Psoas muscle (tissue), 8 donors: ENCODE data around the gene TIRAP. TPM values are rescaled to one million over a fixed set of nuclear protein-coding genes. Genes with fewer than 3 reads are reported as not detected.

ENCODE experiments used
- ATAC-seq, 4 donors: fragments of 200-7000 bp; cut with Tn5 transposase; one replicate each; pipeline ENCODE4 v1.9.1; 2020; ENCODE audit warnings: moderate library complexity in 3 of 4, mild to moderate bottlenecking in 2 of 4
- DNase-seq, 2 donors: peaks; one replicate each; pipeline ENCODE4 v3.0.0-alpha.2; 2020
- H3K27ac ChIP-seq: fragments of 200-600 bp; one replicate; pipeline ENCODE4 v1.8.0; 2022
- H3K27me3 ChIP-seq, 3 donors: fragments of 200-600 bp in 1 of 3; one replicate each; pipeline versions ENCODE4 v1.6.1 to v1.8.0; 2013 to 2022; ENCODE audit warnings: low read length in 2 of 3, mild to moderate bottlenecking in 2 of 3, moderate library complexity in 1 of 3; ENCODE audit not compliant: insufficient read depth in 3 of 3
- H3K36me3 ChIP-seq, 2 donors: fragments of 200-600 bp in 1 of 2; one replicate each; pipeline versions ENCODE4 v1.6.1 to v1.8.0; 2013 to 2022; ENCODE audit warnings: low read depth in 1 of 2, mild to moderate bottlenecking in 1 of 2, moderate library complexity in 1 of 2; ENCODE audit not compliant: insufficient read depth in 1 of 2
- H3K4me1 ChIP-seq: fragments of 200-600 bp; one replicate; pipeline ENCODE4 v1.8.0; 2022
- H3K4me3 ChIP-seq: fragments of 200-600 bp; one replicate; pipeline ENCODE4 v1.8.0; 2022; ENCODE audit warnings: mild to moderate bottlenecking
- H3K9me3 ChIP-seq: fragments of 200-600 bp; one replicate; pipeline ENCODE4 v1.8.0; 2022
- CTCF ChIP-seq: fragments of 200-600 bp; IDR thresholded peaks from one replicate; pipeline ENCODE4 v1.8.0; 2022; ENCODE audit warnings: antibody characterized with exemption
- WGBS, 3 donors: extraction: QIAGEN DNeasy Blood & Tissue Kit; methylation state at CpG; one replicate each; pipeline versions ENCODE4 v1.1.6 to v1.1.7; 2013; 5-methylcytosine and 5-hydroxymethylcytosine counted together
- intact Hi-C, 2 donors: fragments of 100-400 bp; cut with DNase I; formaldehyde crosslinking; loops; one replicate each; pipeline versions ENCODE4 v1.11.0 to v1.14.2; 2022
- polyA plus RNA-seq, 3 donors: library from polyadenylated mRNA; stranded (reverse); fragments of 200-250 nt; gene quantifications; one replicate each; pipeline ENCODE4 v1.2.3, GENCODE V29; 2013
- total RNA-seq, 4 donors: library from RNA; stranded (reverse); fragmentation: NEBNext Ultra II Directional in 2 of 4; extraction: Animal tissue kit (Norgen Biotek cat#: 25700) in 2 of 4; gene quantifications; one replicate each; pipeline versions ENCODE4 v1.2.1 to v1.2.4, GENCODE V29; 2021 to 2023
- donor health status: healthy with polysubstance abuse.
- donor health status: DM: no; HTN: no; CAD: no; lungs with moderate emphysema.
- donor health status: Bipolar disorder and iron deficiency.
- donor health status: healthy.
- donor health status: DM: yes; HTN: yes; CAD: no.
- donor health status: DM: no; HTN: no; CAD: no.
- donor health status: DM: no; HTN: no; CAD: no.
- donor health status: DM: yes; HTN: yes; CAD: no.

The TIRAP gene
- total and polyA plus RNA-seq, 7 donors = 3.3 to 9.6 (median 6.0) TPM

- intact Hi-C loops = no loop called here
- Histone ChIP-seq H3K27ac (no peak overlapping the region), H3K27me3 (no peaks in the 10 kb centered on the region), H3K4me3 (no peak overlapping the region), H3K4me1 (peaks cover 22% of the 10 kb centered on the region), H3K9me3 (no peaks in the 10 kb centered on the region), H3K36me3 (peaks cover 0 to 21% of the 10 kb centered on the region in 2 donors)
- peak in 2 of 4 donors; percentile 20 to 23 for ATAC-seq
- TF ChIP-seq CTCF = no peak
- 77% methylated on average over 6 of the region's 6 CpGs for WGBS, 3 donors
- DNase-seq = peak in 1 of 2 donors; percentile 53
These were observed 1.9 kb downstream of the TIRAP start for GRCh38 chr11:126284829-126285228.

- Histone ChIP-seq H3K27me3 (no peaks in the 10 kb centered on the region), H3K36me3 (peaks cover 0 to 52% of the 10 kb centered on the region in 2 donors), H3K9me3 (no peaks in the 10 kb centered on the region), H3K4me3 (no peak overlapping the region), H3K4me1 (peaks cover 14% of the 10 kb centered on the region), H3K27ac (no peak overlapping the region)
- intact Hi-C loops = no loop called here
- TF ChIP-seq CTCF = no peak
- ATAC-seq (no peak), DNase-seq (no peak)
- WGBS, 3 donors = 88 to 89% (median 89%) methylated on average over 6 of the region's 6 CpGs
These were observed 5.3 kb downstream of the TIRAP start for GRCh38 chr11:126288237-126288636.

GRCh38 chr11:126290887-126291286 is 8.0 kb downstream of the TIRAP start:
- H3K27me3 ChIP-seq = no peaks in the 10 kb centered on the region
- no peak overlapping the region for H3K27ac ChIP-seq
- no peak for TF ChIP-seq CTCF
- no peak overlapping the region for H3K4me3 ChIP-seq
- DNase-seq = no peak
- intact Hi-C loops = no loop called here
- H3K9me3 ChIP-seq = no peaks in the 10 kb centered on the region
- no peaks in the 10 kb centered on the region for H3K4me1 ChIP-seq
- ATAC-seq = no peak
- H3K36me3 ChIP-seq = peaks cover 4 to 77% of the 10 kb centered on the region in 2 donors
- WGBS, 3 donors = 79 to 82% (median 80%) methylated on average over 12 of the region's 12 CpGs

GRCh38 chr11:126293726-126294125 is 10.8 kb downstream of the TIRAP start:
- no peak for TF ChIP-seq CTCF
- Histone ChIP-seq H3K4me3 (no peak overlapping the region), H3K27ac (no peak overlapping the region), H3K4me1 (no peaks in the 10 kb centered on the region), H3K9me3 (no peaks in the 10 kb centered on the region), H3K36me3 (peaks cover 7 to 84% of the 10 kb centered on the region in 2 donors), H3K27me3 (no peaks in the 10 kb centered on the region)
- no peak for ATAC-seq
- 81 to 89% (median 83%) methylated on average over 5 of the region's 5 CpGs for WGBS, 3 donors
- intact Hi-C loops = no loop called here
- DNase-seq = no peak

GRCh38 chr11:126297004-126297403 is 14.1 kb downstream of the TIRAP start:
- intact Hi-C loops = no loop called here
- TF ChIP-seq CTCF = no peak
- ATAC-seq = no peak
- Histone ChIP-seq H3K27me3 (no peaks in the 10 kb centered on the region), H3K4me3 (no peak overlapping the region), H3K36me3 (peaks cover 7 to 69% of the 10 kb centered on the region in 2 donors), H3K4me1 (no peaks in the 10 kb centered on the region), H3K27ac (no peak overlapping the region), H3K9me3 (no peaks in the 10 kb centered on the region)
- no peak for DNase-seq
- 52 to 85% (median 67%) methylated on average over 2 of the region's 2 CpGs for WGBS, 3 donors
